IMR-90 (cell line): Measurements from ENCODE around the gene ABCB6. TPM values are rescaled to one million over a fixed set of nuclear protein-coding genes. Genes with fewer than 3 reads are reported as not detected.
A peak's percentile ranks its signal among the peaks of the same experiment; 100 is the strongest.

ENCODE experiments used
- ATAC-seq: fragments of 200-7000 bp; cut with Tn5 transposase; 2 replicates; pipeline ENCODE4 v1.9.1; 2020; ENCODE audit warnings: low read depth, mild to moderate bottlenecking, moderate library complexity
- BruUV-seq: library from RNA; stranded (reverse); fragments of 400-500 nt; replicated peaks from 2 replicates; lab custom pipeline; 2021; lab: Mats Ljungman, UMichigan
- CTCF ChIA-PET: fragments of 300-600 bp; formaldehyde crosslinking; extraction: SDS; loops from one replicate; lab custom pipeline; 2021; ENCODE audit warnings: antibody characterized with exemption; lab: Yijun Ruan, JAX
- POLR2A ChIA-PET: fragments of 300-600 bp; sonication (Branson Sonifier 250); formaldehyde crosslinking; loops from one replicate; lab custom pipeline; 2022; ENCODE audit warnings: antibody characterized with exemption; ENCODE audit not compliant: unreplicated experiment; lab: Charles Lee
- DNase-seq: peaks from one replicate; pipeline ENCODE4 v3.0.0; 2013
- H2AFZ ChIP-seq: replicated peaks from 2 replicates; pipeline ENCODE3; 2013; ENCODE audit warnings: low read length, mild to moderate bottlenecking; ENCODE audit not compliant: poor library complexity
- H2AK5ac ChIP-seq: 2 replicates; pipeline ENCODE4 v1.6.1; 2013; ENCODE audit warnings: low read depth, low read length, inconsistent platforms
- H2AK9ac ChIP-seq: replicated peaks from 2 replicates; pipeline ENCODE3; 2013; ENCODE audit warnings: mild to moderate bottlenecking, low read depth, low read length, moderate library complexity; ENCODE audit not compliant: poor library complexity
- H2BK120ac ChIP-seq: 2 replicates; pipeline ENCODE4 v1.6.1; 2013; ENCODE audit warnings: low read depth, low read length, inconsistent platforms
- H2BK15ac ChIP-seq: 3 replicates; pipeline ENCODE4 v1.6.1; 2013; ENCODE audit warnings: low read depth, low read length, inconsistent platforms
- H2BK20ac ChIP-seq: 2 replicates; pipeline ENCODE4 v1.6.1; 2013; ENCODE audit warnings: low read depth, mild to moderate bottlenecking, inconsistent platforms, low read length, moderate library complexity
- H2BK5ac ChIP-seq: 2 replicates; pipeline ENCODE4 v1.6.1; 2013; ENCODE audit warnings: mild to moderate bottlenecking, low read depth, low read length, inconsistent platforms; ENCODE audit not compliant: poor library complexity, severe bottlenecking
- H3K14ac ChIP-seq: replicated peaks from 2 replicates; pipeline ENCODE4 v1.6.1; 2013; ENCODE audit warnings: low read depth, low read length, inconsistent platforms
- H3K18ac ChIP-seq: 2 replicates; pipeline ENCODE4 v1.6.1; 2013; ENCODE audit warnings: low read depth, low read length, control low read depth
- H3K23ac ChIP-seq: 2 replicates; pipeline ENCODE4 v1.6.1; 2013; ENCODE audit warnings: low read depth, low read length, inconsistent platforms
- H3K27ac ChIP-seq: 2 replicates; pipeline ENCODE4 v1.5.1; 2013; ENCODE audit warnings: mild to moderate bottlenecking, control low read depth, low read length; ENCODE audit not compliant: insufficient read depth
- H3K27me3 ChIP-seq: 2 replicates; pipeline ENCODE4 v1.6.1; 2013; ENCODE audit warnings: low read length; ENCODE audit not compliant: control insufficient read depth, insufficient read depth
- H3K36me3 ChIP-seq: 2 replicates; pipeline ENCODE4 v1.6.1; 2013; ENCODE audit warnings: low read length, mixed read lengths; ENCODE audit not compliant: control insufficient read depth, insufficient read depth
- H3K4ac ChIP-seq: 2 replicates; pipeline ENCODE4 v1.6.1; 2013; ENCODE audit warnings: low read depth, low read length, inconsistent platforms
- H3K4me1 ChIP-seq: 2 replicates; pipeline ENCODE4 v1.6.1; 2013; ENCODE audit warnings: low read length, mixed read lengths; ENCODE audit not compliant: control insufficient read depth, insufficient read depth
- H3K4me2 ChIP-seq: 2 replicates; pipeline ENCODE4 v1.6.1; 2013; ENCODE audit warnings: low read depth, mild to moderate bottlenecking, control low read depth, low read length, moderate library complexity
- H3K4me3 ChIP-seq: 2 replicates; pipeline ENCODE4 v1.5.1; 2013; ENCODE audit warnings: low read depth, mild to moderate bottlenecking, control low read depth, low read length, moderate library complexity; ENCODE audit not compliant: insufficient read depth
- H3K56ac ChIP-seq: 2 replicates; pipeline ENCODE4 v1.6.1; 2013; ENCODE audit warnings: low read length, inconsistent platforms; ENCODE audit not compliant: insufficient read depth; ENCODE audit errors: extremely low read depth
- H3K79me1 ChIP-seq, 2 experiments: 2 replicates each; pipeline ENCODE4 v1.6.1; 2013; ENCODE audit warnings: low read length in 2 of 2, inconsistent platforms in 1 of 2, low read depth in 1 of 2
- H3K9ac ChIP-seq: 2 replicates; pipeline ENCODE4 v1.6.1; 2013; ENCODE audit warnings: low read depth, low read length, control low read depth
- H3K9me1 ChIP-seq: 2 replicates; pipeline ENCODE4 v1.6.1; 2013; ENCODE audit warnings: low read length, inconsistent platforms; ENCODE audit not compliant: insufficient read depth
- H3K9me3 ChIP-seq: 2 replicates; pipeline ENCODE4 v1.6.1; 2013; ENCODE audit warnings: low read length; ENCODE audit not compliant: control insufficient read depth, insufficient read depth
- H4K20me1 ChIP-seq: 2 replicates; pipeline ENCODE4 v1.6.1; 2013; ENCODE audit warnings: low read length, inconsistent platforms; ENCODE audit not compliant: insufficient read depth
- H4K5ac ChIP-seq: 2 replicates; pipeline ENCODE4 v1.6.1; 2013; ENCODE audit warnings: mild to moderate bottlenecking, low read depth, low read length, control low read depth
- H4K8ac ChIP-seq, 2 experiments: 2 replicates each; pipeline ENCODE4 v1.6.1; 2013; ENCODE audit warnings: low read depth in 2 of 2, low read length in 2 of 2, control low read depth in 1 of 2, inconsistent platforms in 1 of 2
- H4K91ac ChIP-seq: 2 replicates; pipeline ENCODE4 v1.6.1; 2013; ENCODE audit warnings: low read depth, low read length, inconsistent platforms; ENCODE audit not compliant: insufficient read depth
- CEBPB ChIP-seq: IDR thresholded peaks from 2 replicates; pipeline ENCODE4 v1.6.1; 2012; ENCODE audit warnings: low read depth, low read length, improper control_type of control experiment
- CHD1 ChIP-seq: IDR thresholded peaks from 2 replicates; pipeline ENCODE4 v1.6.1; 2012; ENCODE audit warnings: low read depth, low read length, improper control_type of control experiment
- FOS ChIP-seq: fragments of 150-350 bp; IDR thresholded peaks from 2 replicates; pipeline ENCODE4 v1.6.1; 2016; ENCODE audit warnings: low read depth, low read length
- MAFK ChIP-seq: IDR thresholded peaks from 2 replicates; pipeline ENCODE4 v1.6.1; 2012; ENCODE audit warnings: low read depth, low read length, improper control_type of control experiment
- MAZ ChIP-seq: IDR thresholded peaks from 2 replicates; pipeline ENCODE4 v1.6.1; 2012; ENCODE audit warnings: low read depth, mild to moderate bottlenecking, low read length, improper control_type of control experiment, moderate library complexity, borderline replicate concordance
- MXI1 ChIP-seq: IDR thresholded peaks from 2 replicates; pipeline ENCODE4 v1.6.1; 2012; ENCODE audit warnings: low read depth, mild to moderate bottlenecking, low read length, moderate library complexity, borderline replicate concordance
- NFE2L2 ChIP-seq: fragments of 150-350 bp; IDR thresholded peaks from 2 replicates; pipeline ENCODE4 v1.6.1; 2016; ENCODE audit warnings: low read depth, mild to moderate bottlenecking, low read length
- POLR2A ChIP-seq: IDR thresholded peaks from 2 replicates; pipeline ENCODE4 v1.6.1; 2012; ENCODE audit warnings: mild to moderate bottlenecking, low read depth, low read length
- RCOR1 ChIP-seq: IDR thresholded peaks from 2 replicates; pipeline ENCODE4 v1.6.1; 2012; ENCODE audit warnings: mild to moderate bottlenecking, low read length, improper control_type of control experiment; ENCODE audit not compliant: insufficient replicate concordance
- RFX5 ChIP-seq: IDR thresholded peaks from 2 replicates; pipeline ENCODE4 v1.8.0; 2012; ENCODE audit warnings: low read depth, mild to moderate bottlenecking, low read length, moderate library complexity
- SMC3 ChIP-seq: fragments of 150-350 bp; IDR thresholded peaks from 2 replicates; pipeline ENCODE4 v1.6.1; 2016; ENCODE audit warnings: low read depth, mild to moderate bottlenecking, antibody characterized with exemption, low read length, moderate library complexity
- WGBS, 2 experiments: methylation state at CpG; one replicate each; pipeline versions ENCODE4 v1.1.5 to v1.1.7; 2013; ENCODE audit warnings: missing lambda C conversion rate in 2 of 2; ENCODE audit not compliant: insufficient read length in 1 of 2; ENCODE audit errors: extremely low coverage in 2 of 2; 5-methylcytosine and 5-hydroxymethylcytosine counted together
- dilution Hi-C: fragments of 300-500 bp; cut with HindIII; formaldehyde crosslinking; loops from one replicate; pipeline ENCODE4 v1.14.3; 2018; ENCODE audit warnings: low sequenced_read_pairs; ENCODE audit not compliant: unreplicated experiment
- in situ Hi-C: fragments of 300-500 bp; cut with MboI; formaldehyde crosslinking; loops from 3 replicates; pipeline ENCODE4 v1.14.3; 2019; ENCODE audit warnings: low sequenced_read_pairs, inconsistent platforms, mixed read lengths
- intact Hi-C: fragments of 100-400 bp; cut with micrococcal nuclease; formaldehyde crosslinking; loops from 2 replicates; pipeline ENCODE4 v1.10.0; 2022
- polyA plus RNA-seq, 3 experiments: library from polyadenylated mRNA; depleted of rRNA; stranded (reverse); fragments of >200 nt; gene quantifications; 2 replicates each; pipeline ENCODE4 v1.2.3, GENCODE V29; 2012; ENCODE audit warnings: low replicate concordance in 1 of 3
- total RNA-seq: library from RNA; depleted of rRNA; stranded (reverse); fragments of >200 nt; gene quantifications from 2 replicates; pipeline ENCODE4 v1.2.3, GENCODE V29; 2012
- TF ChIP-seq, protein P1 (sequence below): conservative IDR thresholded peaks from 2 replicates; pipeline ENCODE4 v1.5.1; 2012; ENCODE audit warnings: mild to moderate bottlenecking, low read depth, low read length, improper control_type of control experiment

Gene ABCB6
- total and polyA plus RNA-seq, 2 of the 4 experiments (the other 2 are of a cell fraction): 12.5 to 24.7 TPM

DNA sequence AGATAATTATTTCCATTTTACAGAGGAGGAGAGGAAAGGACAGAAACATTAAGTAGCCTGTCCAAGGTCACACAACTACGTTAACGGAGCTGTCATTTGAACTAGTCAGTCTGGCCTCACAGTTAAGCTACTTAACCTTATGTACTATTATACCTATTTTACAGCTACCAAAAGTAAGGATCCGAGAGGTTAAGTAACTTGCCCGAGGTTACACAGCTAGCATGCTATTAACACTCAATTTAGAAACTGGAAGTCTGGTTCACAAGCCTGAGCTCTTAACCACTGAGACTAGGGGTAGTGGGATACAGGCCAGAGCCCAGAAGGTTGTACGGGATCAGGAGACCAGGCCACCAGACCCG is 26.0 kb upstream of the ABCB6 start:
- Histone ChIP-seq H2AK9ac (peak overlapping the region; percentile 99), H3K18ac (no peak overlapping the region), H4K8ac (peak overlapping the region; percentile 89 to 91), H3K56ac (peak overlapping the region; percentile 61), H2BK20ac (no peak overlapping the region), H3K23ac (peak overlapping the region; percentile 72; the same call in 1 of the 2 replicates), H3K4me2 (peak overlapping the region; percentile 89), H3K79me1 (peaks cover 23 to 48% of the 10 kb centered on the region in 2 experiments), H3K4me3 (peak overlapping the region; percentile 89), H3K36me3 (peaks cover 16% of the 10 kb centered on the region; the same call in 1 of the 2 replicates), H4K91ac (peak overlapping the region; percentile 31; the same call in 1 of the 2 replicates), H2BK5ac (peak overlapping the region; percentile 61), H3K4me1 (peaks cover 18% of the 10 kb centered on the region), H2AK5ac (peak overlapping the region; percentile 82), H2BK15ac (no peak overlapping the region; the same call in 2 of the 3 replicates), H4K5ac (peak overlapping the region; percentile 70), H3K27ac (peak overlapping the region; percentile 61), H3K4ac (peak overlapping the region; percentile 89), H3K9me3 (no peaks in the 10 kb centered on the region), H3K14ac (peak overlapping the region; percentile 88), H2BK120ac (no peak overlapping the region), H2AFZ (peak overlapping the region; percentile 100), H3K27me3 (no peaks in the 10 kb centered on the region), H3K9me1 (peaks cover 36% of the 10 kb centered on the region), H4K20me1 (0 out of 2 replicates have a peak, but pooled peaks cover 5% of the 10 kb centered on the region), H3K9ac (peak overlapping the region; percentile 71)
- TF ChIP-seq SMC3: no peak
- no peak for TF ChIP-seq CEBPB
- TF ChIP-seq, protein P1, sequence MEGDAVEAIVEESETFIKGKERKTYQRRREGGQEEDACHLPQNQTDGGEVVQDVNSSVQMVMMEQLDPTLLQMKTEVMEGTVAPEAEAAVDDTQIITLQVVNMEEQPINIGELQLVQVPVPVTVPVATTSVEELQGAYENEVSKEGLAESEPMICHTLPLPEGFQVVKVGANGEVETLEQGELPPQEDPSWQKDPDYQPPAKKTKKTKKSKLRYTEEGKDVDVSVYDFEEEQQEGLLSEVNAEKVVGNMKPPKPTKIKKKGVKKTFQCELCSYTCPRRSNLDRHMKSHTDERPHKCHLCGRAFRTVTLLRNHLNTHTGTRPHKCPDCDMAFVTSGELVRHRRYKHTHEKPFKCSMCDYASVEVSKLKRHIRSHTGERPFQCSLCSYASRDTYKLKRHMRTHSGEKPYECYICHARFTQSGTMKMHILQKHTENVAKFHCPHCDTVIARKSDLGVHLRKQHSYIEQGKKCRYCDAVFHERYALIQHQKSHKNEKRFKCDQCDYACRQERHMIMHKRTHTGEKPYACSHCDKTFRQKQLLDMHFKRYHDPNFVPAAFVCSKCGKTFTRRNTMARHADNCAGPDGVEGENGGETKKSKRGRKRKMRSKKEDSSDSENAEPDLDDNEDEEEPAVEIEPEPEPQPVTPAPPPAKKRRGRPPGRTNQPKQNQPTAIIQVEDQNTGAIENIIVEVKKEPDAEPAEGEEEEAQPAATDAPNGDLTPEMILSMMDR: no peak
- TF ChIP-seq CHD1: no peak
- TF ChIP-seq MXI1: no peak; the same call in 1 of the 2 replicates
- TF ChIP-seq NFE2L2: no peak
- TF ChIP-seq RFX5: no peak
- no peak for TF ChIP-seq FOS
- no peak for TF ChIP-seq POLR2A
- TF ChIP-seq MAZ: no peak
- no peak for TF ChIP-seq RCOR1
- TF ChIP-seq MAFK: no peak
- ChIA-PET POLR2A (interaction anchor here (0.5 to 0.8 kb wide), 2 partner anchors 13 to 16 kb away, joined by 5 to 6 read pairs; no protein-coding TSS in a partner anchor), CTCF (interaction anchor here (1.0 to 3.0 kb wide), 2 partner anchors 10 to 50 kb away, joined by 3 to 14 read pairs; no protein-coding TSS in a partner anchor)
- dilution Hi-C loops (no loop called here), in situ Hi-C loops (no loop called here), intact Hi-C loops (no loop called here)
- no TSS peak for BruUV-seq
- no peak for ATAC-seq
- no peak for DNase-seq
- no CpG with 5 or more reads among the region's 6 CpGs for WGBS, 2 experiments
